GM19035 (cell line): ENCODE measurements around the gene ATAD3B.
"Not testable (repeated sequence)": the region's sequence is repeated elsewhere in the genome, so short reads cannot be mapped to it uniquely, and the experiment has no call there.

ENCODE experiments used
- ATAC-seq: cut with Tn5 transposase; IDR thresholded peaks from one replicate; pipeline ENCODE4 v1.9.1; 2021; ENCODE audit not compliant: unreplicated experiment

The ATAD3B gene

GRCh38 chr1:1529936-1530335 lies 58.4 kb downstream of the ATAD3B start:
- no peak for ATAC-seq

GRCh38 chr1:1531947-1532346 lies 60.4 kb downstream of the ATAD3B start:
- ATAC-seq, result no peak

GRCh38 chr1:1533176-1533893 lies 61.8 kb downstream of the ATAD3B start:
- not testable (repeated sequence) for ATAC-seq

GRCh38 chr1:1533894-1534291 lies 62.3 kb downstream of the ATAD3B start:
- ATAC-seq, result not testable (repeated sequence)

GRCh38 chr1:1534401-1535154 lies 63.0 kb downstream of the ATAD3B start:
- no peak for ATAC-seq

- no peak for ATAC-seq
Observed at GRCh38 chr1:1535201-1536018, 63.8 kb downstream of the ATAD3B start.

GRCh38 chr1:1536019-1536937 lies 64.7 kb downstream of the ATAD3B start:
- no peak for ATAC-seq

GRCh38 chr1:1536938-1537546 lies 65.5 kb downstream of the ATAD3B start:
- no peak for ATAC-seq

GRCh38 chr1:1537626-1538250 lies 66.2 kb downstream of the ATAD3B start:
- no peak for ATAC-seq

GRCh38 chr1:1538334-1538733 lies 66.8 kb downstream of the ATAD3B start:
- ATAC-seq, result no peak

- ATAC-seq, result no peak
Observed at GRCh38 chr1:1538989-1539309, 67.4 kb downstream of the ATAD3B start.

GRCh38 chr1:1539310-1540089 lies 67.9 kb downstream of the ATAD3B start:
- no peak for ATAC-seq

- ATAC-seq, result no peak
Observed at GRCh38 chr1:1540090-1540817, 68.7 kb downstream of the ATAD3B start, which contains the start of gene TMEM240. Gene TMEM240 (minus strand): TSS chr1:1540624. CDS start chr1:1540346, 278 bp downstream.

GRCh38 chr1:1540818-1541628 lies 69.5 kb downstream of the ATAD3B start:
- ATAC-seq, result no peak

GRCh38 chr1:1541956-1542765 lies 70.6 kb downstream of the ATAD3B start:
- ATAC-seq, result no peak
